ENCODE data around the gene FGGY. TPM values are rescaled to one million over a fixed set of nuclear protein-coding genes. Genes with fewer than 3 reads are reported as not detected.

FGGY gene
- total and polyA plus RNA-seq, 2 donors (not counting 3 experiments of a cell fraction or from before 2014, with no cell fraction given): 5.6 to 6.4 TPM

DNA sequence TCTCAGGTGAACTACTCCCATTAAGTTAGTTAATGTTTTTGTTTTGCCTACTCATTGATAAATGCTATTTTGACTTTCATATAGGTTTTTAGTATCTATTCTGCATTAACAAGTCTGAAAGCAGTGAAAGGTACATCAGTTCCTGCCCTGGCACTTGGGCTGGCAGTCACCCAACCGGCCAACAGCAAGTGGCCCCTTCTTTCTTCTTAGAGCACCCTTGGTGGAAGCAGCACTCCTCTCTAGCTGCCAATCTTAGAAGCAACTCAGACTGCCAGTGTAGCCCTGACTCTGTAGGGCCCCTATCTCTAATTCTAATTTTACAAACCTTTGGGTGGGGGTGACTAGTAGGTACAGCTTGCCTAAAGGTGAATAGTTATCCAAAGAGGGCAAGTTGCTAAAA lies 155.7 kb downstream of the FGGY start:
- Histone ChIP-seq H3K27ac (ENCODE audit: insufficient read depth, low read depth, low read length) (no peak overlapping the region), H4K20me1 (replicated peaks; ENCODE audit: control insufficient read depth, extremely low read depth, insufficient read depth, low read length) (no peaks in the 10 kb centered on the region), H3K27me3 (ENCODE audit: control insufficient read depth in 2 of 2, insufficient read depth in 2 of 2, low read length in 2 of 2) (no peaks in the 10 kb centered on the region), H3K9me1 (replicated peaks; ENCODE audit: control insufficient read depth, extremely low read depth, insufficient read depth, low read length) (no peaks in the 10 kb centered on the region), H3K9ac (replicated peaks; ENCODE audit: extremely low read depth, insufficient read depth, low read length) (no peak overlapping the region), H3K79me2 (ENCODE audit: control insufficient read depth, insufficient read depth, low read length) (no peaks in the 10 kb centered on the region), H3K4me3 (replicated peaks in 1 of 3; ENCODE audit: insufficient read depth in 1 of 3, low read depth in 1 of 3, low read length in 3 of 3) (no peak overlapping the region), H3K9me3 (replicated peaks; ENCODE audit: control insufficient read depth, insufficient read depth, low read length) (no peaks in the 10 kb centered on the region), H3K36me3 (ENCODE audit: control insufficient read depth in 2 of 2, extremely low read depth in 1 of 2, insufficient read depth in 2 of 2, low read length in 2 of 2) (no peaks in the 10 kb centered on the region), H3K4me1 (ENCODE audit: control insufficient read depth, extremely low read depth, insufficient read depth, low read length) (peaks cover 6% of the 10 kb centered on the region), H2AFZ (ENCODE audit: low read depth, low read length) (no peak overlapping the region), H3K4me2 (ENCODE audit: insufficient read depth, low read length) (no peak overlapping the region)
- no peak for TF ChIP-seq MAX (IDR thresholded peaks at IDR 0.05; ENCODE audit: insufficient read depth, insufficient read length)
- TF ChIP-seq POLR2AphosphoS5 (IDR thresholded peaks at IDR 0.05; ENCODE audit: insufficient read depth, low read depth, low read length): no peak
- no peak for TF ChIP-seq POLR2A (IDR thresholded peaks at IDR 0.05; ENCODE audit: low read depth, low read length)
- no peak for TF ChIP-seq FOS (IDR thresholded peaks at IDR 0.05; ENCODE audit: borderline replicate concordance, insufficient read depth, low read length)
- no peak for TF ChIP-seq CTCF (IDR thresholded peaks at IDR 0.05; ENCODE audit: extremely low read depth in 1 of 2, insufficient read depth in 1 of 2, low read depth in 1 of 2, low read length in 2 of 2)
- TF ChIP-seq MYC (IDR thresholded peaks at IDR 0.05; ENCODE audit: low read depth, low read length): no peak
- no peak for TF ChIP-seq GATA2 (IDR thresholded peaks at IDR 0.05; ENCODE audit: insufficient read depth, insufficient read length, low read depth, low read length)
- no peak for TF ChIP-seq JUN (IDR thresholded peaks at IDR 0.05; ENCODE audit: borderline replicate concordance, insufficient read depth, insufficient read length, low read depth)
- no peak for TF ChIP-seq EZH2 (IDR thresholded peaks at IDR 0.05; ENCODE audit: borderline replicate concordance, low read depth, low read length, severe bottlenecking)
- ChIA-PET CTCF (no interaction called here), POLR2A (no interaction called here)
- FAIRE-seq (no peak), DNase-seq (ENCODE audit: low read depth, low spot score) (no peak)
- intact Hi-C loops (cut with micrococcal nuclease) (no loop called here), dilution Hi-C loops (cut with MboI; ENCODE audit: extremely low pct_ligation_motif_present, low sequenced_read_pairs) (no loop called here)
- no TSS peak for BruUV-seq (replicated peaks)

Measured in endothelial cell of umbilical vein (primary cell).